ENCODE measurements around the gene OCSTAMP.

Gene OCSTAMP

DNA sequence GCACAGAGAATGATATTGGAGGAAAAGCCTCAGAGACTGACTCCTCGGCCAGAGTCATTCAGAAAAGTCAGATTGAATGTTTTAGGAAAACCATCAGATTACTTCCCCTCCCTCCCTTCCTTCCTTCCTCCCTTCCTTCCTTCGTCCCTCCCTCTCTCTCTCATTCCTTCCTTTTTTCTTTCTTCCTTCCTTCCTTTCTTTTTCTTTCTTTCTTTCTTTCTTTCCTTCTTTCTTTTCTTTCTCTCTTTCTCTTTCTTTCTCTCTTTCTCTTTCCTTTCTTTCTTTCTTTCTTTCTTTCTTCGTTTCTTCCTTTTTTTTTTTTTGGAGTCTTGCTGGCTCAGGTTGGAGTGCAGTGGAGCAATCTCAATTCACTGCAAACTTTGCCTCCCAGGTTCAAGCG is 7.4 kb downstream of the OCSTAMP start:
- TF ChIP-seq, protein P1, sequence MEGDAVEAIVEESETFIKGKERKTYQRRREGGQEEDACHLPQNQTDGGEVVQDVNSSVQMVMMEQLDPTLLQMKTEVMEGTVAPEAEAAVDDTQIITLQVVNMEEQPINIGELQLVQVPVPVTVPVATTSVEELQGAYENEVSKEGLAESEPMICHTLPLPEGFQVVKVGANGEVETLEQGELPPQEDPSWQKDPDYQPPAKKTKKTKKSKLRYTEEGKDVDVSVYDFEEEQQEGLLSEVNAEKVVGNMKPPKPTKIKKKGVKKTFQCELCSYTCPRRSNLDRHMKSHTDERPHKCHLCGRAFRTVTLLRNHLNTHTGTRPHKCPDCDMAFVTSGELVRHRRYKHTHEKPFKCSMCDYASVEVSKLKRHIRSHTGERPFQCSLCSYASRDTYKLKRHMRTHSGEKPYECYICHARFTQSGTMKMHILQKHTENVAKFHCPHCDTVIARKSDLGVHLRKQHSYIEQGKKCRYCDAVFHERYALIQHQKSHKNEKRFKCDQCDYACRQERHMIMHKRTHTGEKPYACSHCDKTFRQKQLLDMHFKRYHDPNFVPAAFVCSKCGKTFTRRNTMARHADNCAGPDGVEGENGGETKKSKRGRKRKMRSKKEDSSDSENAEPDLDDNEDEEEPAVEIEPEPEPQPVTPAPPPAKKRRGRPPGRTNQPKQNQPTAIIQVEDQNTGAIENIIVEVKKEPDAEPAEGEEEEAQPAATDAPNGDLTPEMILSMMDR (IDR thresholded peaks at IDR 0.05; ENCODE audit: low read depth, low read length, missing control alignments) = no peak
- H3K4me3 ChIP-seq (ENCODE audit: low read depth, low read length) = no peak overlapping the region
- no peak for DNase-seq (ENCODE audit: low read depth)

DNA sequence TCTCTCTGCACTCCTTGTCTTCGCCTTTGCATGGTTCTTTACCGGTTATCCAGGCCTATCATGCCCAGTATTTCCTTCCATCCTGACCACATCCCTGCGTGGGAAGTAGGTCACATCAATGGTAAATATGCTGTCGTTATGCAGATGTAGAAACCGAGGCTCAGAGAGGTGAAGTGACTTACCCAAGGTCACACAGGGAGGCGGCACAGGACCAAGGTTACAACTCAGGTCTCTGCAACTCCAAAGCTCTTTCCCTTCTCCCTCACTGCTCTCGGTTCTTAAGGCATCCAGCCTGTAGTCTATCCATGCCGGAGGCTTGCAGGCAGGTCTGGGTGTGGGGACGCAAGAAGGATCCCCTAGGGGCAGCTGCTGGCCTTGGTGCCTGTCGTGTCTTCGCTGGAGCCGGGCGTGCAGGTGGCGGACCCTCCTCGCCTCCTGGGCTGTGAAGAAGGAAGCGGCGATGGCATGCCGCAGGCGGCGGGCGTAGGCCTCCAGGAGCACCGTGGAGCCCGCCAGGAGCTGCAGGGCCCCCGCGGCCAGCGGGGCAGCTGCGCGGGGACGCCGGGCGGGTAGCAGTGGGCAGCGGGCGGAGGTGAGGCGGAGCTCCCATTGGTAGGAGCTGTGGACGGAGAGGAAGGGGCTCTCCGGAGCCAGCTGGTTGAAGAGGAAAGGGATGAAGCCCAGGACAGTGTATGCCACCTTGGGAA is 9.1 kb downstream of the OCSTAMP start:
- TF ChIP-seq, protein P1 (IDR thresholded peaks at IDR 0.05; ENCODE audit: low read depth, low read length, missing control alignments) = no peak
- no peak overlapping the region for H3K4me3 ChIP-seq (ENCODE audit: low read depth, low read length)
- no peak for DNase-seq (ENCODE audit: low read depth)

DNA sequence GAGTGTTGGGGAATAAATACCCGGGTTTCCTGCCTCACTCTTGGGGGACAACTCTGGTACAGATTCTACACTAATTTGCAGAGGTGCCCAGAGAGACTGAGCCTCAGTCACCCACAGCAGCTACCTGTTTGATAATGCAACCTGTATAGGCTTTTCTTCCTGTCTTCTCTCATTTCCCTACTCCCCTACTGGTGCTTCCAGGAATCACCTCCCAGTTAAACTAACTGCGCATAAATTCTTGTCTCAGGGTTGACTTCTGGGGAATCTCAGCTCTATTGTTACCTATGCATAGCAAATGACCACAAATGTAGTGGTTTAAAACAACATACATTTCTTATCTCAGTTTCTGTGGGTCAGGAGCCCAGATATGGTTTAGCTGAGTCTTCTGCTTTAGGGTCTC is 11.3 kb downstream of the OCSTAMP start:
- TF ChIP-seq, protein P1 (IDR thresholded peaks at IDR 0.05; ENCODE audit: low read depth, low read length, missing control alignments) = peak; percentile 30
- H3K4me3 ChIP-seq (ENCODE audit: low read depth, low read length) = no peak overlapping the region
- no peak for DNase-seq (ENCODE audit: low read depth)

DNA sequence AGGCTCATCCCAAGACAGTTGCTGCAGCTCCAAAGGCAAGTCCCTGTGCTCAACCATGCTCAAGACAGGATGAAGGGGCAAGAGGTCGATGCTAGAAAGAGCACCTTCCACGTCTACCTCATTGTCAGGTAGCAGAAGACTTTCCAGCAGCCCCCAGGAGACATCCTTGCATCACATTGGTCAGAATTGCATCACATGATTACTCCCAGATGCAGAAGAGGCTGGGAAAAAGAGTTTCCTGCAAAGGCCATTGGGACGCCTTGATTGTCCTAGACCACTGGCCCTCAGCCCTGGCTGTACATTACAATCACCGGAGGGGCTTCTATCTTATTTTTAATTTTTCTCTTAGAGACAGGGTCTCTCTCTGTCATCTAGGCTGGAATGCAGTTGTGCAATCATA is 19.8 kb downstream of the OCSTAMP start:
- no peak overlapping the region for H3K4me3 ChIP-seq (ENCODE audit: low read depth, low read length)
- DNase-seq (ENCODE audit: low read depth) = no peak
- TF ChIP-seq, protein P1 (IDR thresholded peaks at IDR 0.05; ENCODE audit: low read depth, low read length, missing control alignments) = no peak

DNA sequence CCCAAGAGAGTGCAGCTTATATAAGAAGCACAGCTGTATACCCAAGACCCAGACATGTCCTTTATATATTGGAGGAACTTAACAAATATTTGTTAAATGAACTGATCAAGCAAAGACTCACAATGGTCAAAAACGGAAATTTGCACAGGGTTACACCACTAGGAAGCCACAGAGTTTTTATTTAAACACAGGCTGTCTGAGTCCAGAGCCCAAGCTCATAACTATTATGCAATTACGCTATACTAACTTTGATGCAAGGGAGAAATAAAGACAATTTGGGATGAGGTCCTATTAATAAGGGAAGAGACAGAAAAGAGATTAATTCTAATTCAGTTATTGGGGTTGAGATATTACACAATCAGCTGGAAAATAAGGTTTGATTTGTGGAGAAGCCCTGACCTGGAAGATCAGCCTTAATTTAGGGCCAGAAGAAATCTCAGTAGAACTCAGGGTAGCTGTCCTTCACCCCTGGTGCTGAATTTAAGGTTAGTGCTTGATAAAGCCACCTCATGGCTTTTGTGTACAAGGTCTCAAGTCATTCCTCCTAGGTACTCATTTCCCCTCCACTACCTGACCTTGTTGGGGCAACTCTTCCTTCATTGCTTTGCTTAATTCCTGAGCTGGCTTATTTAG is 26.6 kb downstream of the OCSTAMP start:
- no peak overlapping the region for H3K4me3 ChIP-seq (ENCODE audit: low read depth, low read length)
- DNase-seq (ENCODE audit: low read depth) = no peak
- TF ChIP-seq, protein P1 (IDR thresholded peaks at IDR 0.05; ENCODE audit: low read depth, low read length, missing control alignments) = no peak

DNA sequence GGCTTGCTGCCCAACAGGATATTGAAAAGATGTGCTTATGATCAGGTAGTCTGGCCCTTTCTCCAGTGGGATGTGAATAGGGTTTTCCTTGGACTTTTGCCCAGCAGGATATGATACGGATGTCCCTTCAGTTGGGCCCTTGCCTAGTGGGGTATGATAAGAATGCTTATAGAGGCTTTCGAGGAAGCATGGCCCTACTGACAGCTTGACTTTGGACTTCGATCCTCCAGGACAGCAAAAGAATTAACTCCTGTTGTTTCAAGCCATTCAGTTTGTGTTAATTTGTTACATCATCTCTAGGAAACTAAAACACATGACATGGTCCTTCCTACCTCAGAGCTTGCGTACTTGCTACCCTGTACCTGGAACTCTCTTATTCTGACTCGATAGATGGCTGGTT is 27.3 kb downstream of the OCSTAMP start:
- no peak for DNase-seq (ENCODE audit: low read depth)
- no peak overlapping the region for H3K4me3 ChIP-seq (ENCODE audit: low read depth, low read length)
- TF ChIP-seq, protein P1 (IDR thresholded peaks at IDR 0.05; ENCODE audit: low read depth, low read length, missing control alignments) = no peak

Data from GM12864 (cell line).